Measurements from ENCODE around the gene APBA1.
"Not testable (repeated sequence)": the region's sequence is repeated elsewhere in the genome, so short reads cannot be mapped to it uniquely, and the experiment has no call there.

APBA1 gene

DNA sequence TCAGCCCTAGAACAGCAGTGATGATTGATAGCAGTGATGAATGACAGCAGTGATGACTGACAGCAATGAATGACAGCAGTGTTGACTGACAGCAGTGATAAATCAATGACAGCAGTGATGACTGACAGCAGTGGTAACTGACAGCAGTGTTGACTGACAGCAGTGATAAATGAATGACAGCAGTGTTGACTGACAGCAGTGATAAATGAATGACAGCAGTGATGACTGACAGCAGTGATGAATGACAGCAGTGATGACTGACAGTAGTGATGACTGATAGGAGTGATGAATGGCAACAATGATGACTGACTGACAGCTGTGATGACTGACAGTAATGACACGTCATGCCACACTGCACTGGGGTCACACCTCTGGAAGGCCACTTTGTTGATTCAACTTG lies 240.4 kb downstream of the APBA1 start:
- DNase-seq = no peak

DNA sequence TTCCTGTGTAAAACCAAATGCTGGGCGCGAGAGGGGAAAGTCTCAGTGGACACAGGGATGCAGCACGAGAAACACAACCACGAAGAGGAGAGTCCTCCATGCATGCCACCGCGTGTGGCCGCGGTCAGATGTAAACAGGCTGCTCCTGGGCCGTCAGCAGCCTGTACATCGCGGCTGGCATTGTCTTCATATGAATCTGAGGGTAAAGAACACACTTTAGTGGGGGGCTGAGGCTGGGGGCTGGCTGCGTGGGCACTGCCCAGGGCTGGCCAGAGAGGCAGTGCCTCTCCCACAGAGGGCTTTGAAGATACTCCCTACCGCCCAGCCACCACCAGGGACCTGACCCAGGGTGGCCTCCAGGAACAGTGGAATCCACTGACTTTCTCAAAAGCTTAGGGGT lies 241.0 kb downstream of the APBA1 start:
- no peak for DNase-seq

DNA sequence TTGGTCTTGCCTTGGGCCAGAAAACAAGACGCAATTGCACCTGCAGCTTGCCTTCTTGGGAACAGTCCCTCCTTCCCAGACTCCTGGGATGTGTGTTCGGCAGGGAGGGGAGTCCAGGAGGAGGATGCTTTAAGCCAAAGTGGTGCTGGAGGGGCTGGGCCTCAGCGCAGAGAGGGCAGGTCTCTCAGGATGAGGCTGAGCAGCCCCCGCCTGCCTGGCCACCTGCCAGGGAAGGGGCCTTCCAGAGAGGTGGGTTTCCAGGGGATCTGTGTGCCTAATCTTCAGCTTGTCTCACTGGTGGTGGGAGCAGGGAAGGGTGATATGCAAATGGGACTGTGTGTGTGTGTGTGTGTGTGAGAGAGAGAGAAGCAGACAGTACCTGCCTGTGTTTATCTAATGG lies 242.0 kb downstream of the APBA1 start:
- no peak for DNase-seq

DNA sequence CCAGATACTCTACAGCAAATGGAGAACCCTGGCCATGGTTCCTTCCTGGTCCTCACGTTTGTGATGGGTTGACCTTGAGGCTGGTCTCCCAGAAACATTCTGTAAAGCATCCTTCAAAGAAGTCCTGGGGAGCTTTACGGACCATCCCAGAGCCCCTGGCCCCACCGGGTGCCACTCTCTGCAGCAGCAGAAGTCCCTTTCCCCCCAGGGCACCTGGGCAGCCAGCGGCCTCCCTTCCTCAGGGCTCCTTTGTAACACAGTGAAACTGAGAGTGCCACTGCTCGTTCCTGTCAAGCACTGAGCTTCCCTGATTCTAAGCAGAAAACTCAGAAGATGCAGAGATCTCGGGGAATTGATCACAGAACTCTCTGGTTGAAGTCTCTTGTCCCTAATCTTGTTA lies 242.9 kb downstream of the APBA1 start:
- DNase-seq = no peak

DNA sequence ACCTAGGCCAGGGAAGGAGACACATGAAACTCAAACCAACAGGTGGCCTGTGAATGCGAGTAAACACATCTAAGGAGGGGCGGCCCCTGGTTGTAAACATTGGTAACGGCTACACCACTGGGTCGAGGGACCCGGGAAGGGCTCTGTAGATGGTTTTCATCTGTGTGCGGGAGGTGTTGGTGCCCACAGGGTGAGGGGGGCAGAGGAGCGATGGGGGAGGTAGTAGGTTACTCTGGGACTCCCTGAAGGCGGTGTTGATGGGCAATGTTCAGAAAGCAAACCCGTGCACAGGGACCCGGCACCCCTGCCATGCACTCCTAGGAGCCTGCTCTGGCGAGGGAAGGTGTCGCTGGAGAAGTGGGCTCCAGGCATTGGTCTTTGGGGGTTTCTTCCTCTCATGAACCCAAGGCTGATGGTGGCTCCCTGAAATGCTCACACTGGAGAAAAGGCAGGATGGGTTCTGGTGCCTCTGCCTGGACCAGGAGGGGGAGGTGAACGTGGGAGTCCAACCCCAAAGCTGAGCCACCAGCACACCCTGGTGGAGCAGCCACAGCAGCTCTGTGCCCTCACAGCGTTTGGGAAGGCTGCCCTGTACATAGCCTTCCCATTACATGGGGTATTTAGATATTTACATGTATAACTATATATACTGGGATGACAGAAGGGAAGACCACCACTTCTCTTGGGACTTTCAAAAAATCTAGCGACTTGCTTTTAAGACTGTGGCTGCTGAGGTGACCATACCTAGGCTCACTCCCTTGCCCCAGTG lies 244.0 kb downstream of the APBA1 start:
- no peak for DNase-seq

DNA sequence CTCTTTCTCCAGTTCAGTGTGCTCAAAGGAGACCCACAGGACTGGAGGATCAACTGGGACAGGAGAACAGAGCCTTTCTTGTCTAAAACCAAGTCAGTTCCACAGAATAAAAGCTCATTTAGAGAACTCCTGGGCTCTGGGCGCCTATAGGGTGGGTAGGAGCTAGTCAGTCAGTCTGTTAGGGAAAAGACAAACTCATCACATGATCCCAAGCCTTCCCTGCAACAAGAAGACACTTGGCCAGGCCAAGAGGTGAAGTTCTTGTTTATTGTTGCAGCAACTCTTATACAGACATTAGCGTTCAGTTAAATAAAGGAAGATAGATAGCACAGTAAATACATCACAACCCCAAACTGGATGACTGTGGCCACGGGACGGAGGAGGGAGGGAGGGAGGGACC lies 244.9 kb downstream of the APBA1 start:
- DNase-seq = no peak

DNA sequence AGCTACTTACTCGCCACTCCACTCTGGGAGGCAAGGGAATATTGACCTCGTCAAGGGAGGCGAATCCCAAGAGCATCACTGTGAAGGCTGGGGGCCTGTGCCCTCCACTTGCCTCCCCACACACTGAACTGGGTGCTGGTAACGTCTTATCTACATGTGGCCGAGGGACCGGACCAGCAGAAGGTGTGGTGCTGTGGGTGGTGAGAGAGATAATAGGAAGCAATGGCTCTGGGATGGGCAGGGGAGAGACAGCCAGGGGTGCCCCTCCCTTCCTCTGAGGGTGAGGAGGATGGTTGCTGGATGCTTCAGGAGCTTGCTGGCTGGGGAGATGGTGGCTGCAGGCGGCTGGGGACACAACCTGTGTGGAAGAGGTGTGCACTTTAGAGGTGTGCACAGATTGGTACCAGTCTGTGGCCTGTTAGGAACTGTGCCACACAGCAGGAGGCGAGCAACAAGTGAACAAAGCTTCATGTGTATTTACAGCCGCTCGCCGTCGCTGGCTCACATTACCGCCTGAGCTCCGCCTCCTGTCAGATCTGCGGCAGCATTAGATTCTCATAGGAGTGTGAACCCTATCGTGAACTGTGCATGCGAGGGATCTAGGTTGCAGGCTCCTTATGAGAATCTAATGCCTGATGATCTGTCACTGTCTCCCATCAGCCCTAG lies 246.9 kb downstream of the APBA1 start:
- DNase-seq = no peak

DNA sequence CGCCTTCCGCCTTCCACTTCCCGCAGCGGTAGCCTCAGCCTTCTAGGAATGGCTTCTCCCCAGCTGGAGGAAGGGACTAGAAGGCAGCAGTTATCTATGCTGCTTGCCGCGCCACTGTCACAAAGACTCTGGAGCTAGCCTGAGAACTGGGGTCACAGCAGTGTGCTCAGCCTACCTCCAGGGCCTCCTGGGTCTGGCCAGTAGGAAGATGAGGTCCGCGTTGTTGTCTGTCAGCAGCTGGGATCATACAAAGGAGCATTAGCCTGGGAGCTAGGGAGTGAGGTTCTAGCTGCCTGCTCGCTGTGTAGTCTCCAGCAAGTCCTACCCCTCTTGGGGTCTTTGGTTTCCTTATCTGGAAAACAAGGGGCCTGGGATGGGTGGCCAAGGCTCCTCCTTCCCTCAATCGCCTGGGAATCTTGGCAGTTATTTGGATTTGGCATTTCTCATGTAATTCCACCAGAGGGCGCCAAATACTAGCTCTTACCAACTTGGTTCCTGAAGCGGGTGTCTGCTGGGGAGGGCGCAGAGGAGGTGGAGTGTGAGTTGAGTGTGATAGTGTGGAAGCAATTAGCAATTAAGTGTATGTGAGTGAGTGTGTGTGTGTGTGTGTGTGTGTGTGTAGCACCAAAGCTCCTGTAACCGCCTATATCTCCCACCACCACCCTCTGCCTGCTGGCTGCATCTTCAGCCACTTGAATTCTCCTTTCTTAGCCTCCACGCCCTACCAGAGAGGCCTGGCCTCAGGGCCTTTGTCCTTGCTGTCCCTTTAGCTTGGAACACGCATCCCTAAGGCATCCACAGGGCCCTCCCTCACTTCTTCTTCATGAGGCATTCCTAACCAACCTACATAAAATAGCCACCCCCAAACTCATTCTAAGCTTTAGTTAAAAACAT lies 250.0 kb downstream of the APBA1 start:
- peak; percentile 58 for DNase-seq

DNA sequence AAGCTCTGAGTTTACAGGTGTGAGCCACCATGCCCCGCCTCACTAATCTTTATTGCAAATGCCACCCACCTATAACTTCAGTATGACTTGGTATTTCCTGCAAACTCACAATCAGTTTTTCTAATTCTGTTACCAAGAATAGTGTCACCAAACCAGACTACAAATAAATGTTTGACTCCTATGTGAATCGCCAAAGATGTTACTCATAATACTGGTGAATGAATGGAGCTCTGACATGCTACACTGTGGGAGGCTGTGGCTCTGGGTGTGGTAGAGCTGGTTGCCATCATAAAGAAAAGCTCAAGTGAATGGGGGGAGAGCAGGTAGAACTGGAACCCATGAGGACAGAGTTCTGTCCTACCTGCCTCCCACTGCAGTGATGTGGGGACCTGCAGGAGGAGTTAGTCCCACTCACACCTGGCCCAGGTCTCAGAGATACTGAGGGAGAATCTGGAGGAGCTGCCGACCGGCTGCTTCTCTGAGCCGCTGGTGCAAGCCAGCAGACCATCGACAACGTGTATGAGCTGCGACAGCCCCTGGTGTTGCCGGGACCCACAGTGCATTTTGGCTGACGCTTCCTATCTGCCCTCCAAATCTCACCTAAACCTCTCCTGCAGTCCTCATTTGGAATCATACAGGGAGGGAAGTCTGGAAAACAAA lies 251.4 kb downstream of the APBA1 start:
- no peak for DNase-seq

DNA sequence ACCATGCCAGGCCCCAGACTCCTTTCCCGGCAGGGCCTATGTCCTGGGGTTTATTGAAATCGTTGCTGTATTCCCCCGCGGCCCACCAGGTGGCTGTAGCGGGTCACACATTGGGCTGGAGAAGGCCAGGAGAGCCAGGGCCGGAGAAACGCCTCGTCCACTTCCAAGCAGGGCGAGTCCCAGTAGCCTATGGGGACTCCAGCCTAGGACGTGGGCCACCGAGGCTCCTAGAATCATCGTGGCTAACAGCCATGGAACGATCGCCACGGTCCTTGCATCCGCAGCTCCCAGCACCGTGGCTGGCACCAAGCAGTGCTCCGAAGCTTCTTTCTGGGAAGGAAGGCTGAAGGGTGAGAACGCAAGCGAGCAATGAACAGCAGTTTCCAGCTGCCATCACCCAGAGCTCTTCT lies 259.4 kb downstream of the APBA1 start:
- no peak for DNase-seq

DNA sequence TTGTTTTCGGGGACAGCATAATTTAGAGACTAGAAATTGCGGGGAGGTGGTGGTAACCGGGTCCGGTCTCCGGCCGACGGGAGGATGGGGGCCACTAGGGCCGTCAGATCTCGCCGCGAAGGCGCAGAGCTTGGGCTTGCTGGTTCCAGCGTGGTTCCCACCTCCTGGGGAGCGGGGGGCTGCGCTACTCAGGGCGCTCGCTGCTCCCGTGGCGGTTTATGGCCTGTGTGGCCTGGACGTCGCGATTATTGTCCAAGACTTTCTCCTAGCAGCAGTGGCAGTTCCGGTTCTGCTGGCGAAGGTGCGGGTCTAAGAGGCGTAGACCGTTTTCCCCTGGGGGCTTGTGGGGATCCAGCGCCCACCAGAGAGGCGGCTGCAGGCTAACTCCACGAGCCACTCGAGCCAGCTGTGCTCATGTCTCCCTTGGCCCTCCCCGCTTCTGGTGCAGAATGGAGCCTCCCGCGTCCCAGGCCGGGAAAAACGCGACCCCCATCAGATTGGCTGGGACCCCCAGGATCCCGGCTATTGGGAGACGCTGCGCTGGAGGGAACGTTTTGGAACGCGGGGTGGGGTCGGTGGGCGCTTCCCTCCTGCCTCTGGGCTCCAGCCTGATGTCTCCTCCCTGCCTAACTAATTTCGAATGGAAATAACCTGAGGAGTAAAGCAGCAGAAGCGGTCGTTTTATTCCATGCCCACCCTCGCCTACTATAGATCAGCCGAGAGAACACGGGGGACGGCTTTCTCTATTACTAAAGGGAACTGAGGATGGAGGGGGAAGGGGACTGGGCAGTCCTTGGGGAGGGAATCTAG lies 260.0 kb downstream of the APBA1 start:
- no peak for DNase-seq

DNA sequence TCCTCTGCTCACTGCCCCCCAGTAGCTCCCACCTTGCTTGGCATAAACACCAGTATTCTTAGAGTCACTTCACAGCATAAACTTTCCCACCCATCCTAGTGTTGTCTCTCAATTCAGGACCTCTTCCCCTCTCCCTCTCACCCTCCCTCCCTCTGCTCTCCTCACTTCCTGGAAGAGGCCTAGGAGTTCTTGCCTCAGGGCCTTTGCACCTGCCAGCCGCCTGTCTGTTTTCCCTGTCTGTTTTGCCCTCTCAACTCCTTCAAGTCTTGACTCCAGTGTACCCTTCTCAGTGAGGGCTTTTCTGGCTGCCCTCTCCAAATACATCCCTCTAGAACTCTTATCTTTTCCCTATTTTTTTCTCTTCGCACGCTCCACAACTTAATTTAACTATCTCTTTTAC lies 260.9 kb downstream of the APBA1 start:
- no peak for DNase-seq

DNA sequence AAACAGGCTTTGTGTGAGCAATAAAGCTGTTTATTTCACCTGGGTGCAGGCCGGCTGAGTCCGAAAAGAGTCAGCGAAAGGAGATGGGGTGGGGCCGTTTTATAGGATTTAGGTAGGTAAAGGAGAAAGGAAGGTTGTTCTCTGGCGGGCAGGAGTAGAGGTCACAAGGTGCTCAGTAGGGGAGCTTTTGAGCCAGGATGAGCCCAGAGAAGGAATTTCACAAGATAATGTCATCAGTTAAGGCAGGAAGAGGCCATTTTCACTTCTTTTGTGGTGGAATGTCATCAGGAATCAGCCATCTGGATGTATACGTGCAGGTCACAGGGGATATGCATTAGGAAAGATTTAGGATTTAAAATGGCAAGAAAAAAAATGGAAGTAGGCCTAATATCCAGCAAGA lies 262.2 kb downstream of the APBA1 start:
- not testable (repeated sequence) for DNase-seq

DNA sequence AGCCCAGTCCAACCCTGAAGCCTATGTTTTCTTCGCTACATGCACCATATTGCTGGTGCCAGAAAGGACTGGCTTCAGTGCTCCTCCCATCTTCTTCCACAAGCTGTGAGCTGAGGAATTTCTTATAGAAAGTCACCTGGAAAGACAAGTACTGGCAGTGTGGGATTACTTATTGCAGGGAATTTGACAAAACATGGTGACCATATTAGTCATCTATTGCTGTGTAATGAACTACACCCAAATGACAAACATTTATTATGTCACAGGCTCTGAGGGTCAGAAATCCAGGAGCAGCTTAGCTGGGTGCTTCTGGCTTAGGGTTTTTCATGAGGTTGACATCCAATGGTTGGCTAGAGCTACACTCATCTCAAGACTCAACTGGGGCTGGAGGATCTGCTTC lies 271.7 kb downstream of the APBA1 start:
- DNase-seq = no peak

DNA sequence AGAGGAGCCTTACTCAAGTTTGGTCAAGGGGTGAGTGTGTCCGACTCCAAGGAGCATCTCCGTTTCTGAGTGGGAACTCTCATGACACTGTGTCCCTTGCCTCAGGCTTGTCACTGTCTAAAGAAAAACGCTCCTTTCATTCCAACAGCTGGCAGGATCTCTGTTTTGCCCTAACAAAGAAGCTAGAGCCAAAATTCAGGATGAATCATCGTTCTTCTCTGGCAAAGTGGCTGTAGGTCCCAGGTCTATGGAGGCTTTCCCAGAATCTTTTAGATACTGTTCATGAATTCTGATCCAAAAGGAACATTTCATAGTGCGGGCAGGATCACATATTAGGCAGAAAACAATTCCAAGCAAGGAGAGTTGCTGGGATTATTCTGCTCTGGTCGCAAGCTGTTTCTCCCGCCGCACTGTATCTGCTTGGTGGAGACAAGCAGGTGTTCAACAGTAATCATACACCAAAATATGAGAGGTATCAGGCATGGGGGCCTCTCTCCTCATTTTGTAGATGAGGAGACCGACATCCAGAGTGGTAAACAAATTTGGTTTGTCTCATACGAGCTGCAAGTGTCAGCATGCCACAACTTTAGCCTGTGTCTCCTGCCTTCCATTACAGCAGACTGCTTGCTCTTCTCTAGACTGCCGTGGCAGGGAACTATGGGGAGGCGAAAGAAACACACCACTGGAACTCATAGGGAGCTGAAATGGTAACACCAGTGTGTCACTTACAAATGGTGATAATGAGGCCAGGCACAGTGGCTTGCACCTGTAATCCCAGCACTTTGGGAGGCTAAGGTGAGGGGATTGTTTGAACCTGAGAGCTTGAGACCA lies 274.6 kb downstream of the APBA1 start:
- DNase-seq = no peak

DNA sequence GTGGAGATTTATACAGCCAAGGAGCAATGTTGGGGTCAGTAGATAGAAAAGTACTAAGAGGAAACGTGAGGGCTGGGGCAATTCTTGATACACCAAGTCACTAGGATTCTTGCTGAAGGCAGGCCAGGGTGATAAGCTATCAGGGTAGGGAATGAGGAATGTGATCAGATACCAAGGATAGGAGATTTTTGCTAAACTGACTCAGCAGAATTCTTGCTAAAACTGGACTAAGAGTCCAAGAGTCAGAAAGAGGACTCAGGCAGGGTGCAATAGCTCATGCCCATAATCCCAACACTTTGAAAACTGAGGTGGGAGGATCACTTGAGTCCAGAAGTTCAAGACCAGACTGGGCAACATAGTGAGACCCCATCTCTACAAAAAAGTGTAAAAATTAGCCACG lies 275.4 kb downstream of the APBA1 start:
- no peak for DNase-seq

DNA sequence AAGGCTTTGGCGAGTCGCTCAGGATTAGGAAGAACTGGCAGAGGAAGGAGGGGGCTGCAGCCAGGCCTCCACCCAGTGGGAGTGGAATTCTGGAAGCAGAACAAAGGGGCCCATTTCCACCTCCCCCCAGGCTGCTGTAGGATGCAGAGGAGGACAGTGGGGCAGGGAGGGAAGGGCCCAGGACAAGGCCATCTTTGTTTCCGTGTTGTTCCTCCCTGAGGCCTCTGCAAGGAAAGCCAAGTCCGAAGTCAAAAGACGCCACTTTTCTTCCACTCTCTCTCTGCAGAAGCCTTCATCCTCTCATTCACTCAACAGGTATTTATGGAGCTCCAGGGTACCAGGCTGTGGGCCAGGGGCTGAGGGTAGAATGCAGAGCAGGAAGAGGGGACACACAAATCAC lies 276.5 kb downstream of the APBA1 start:
- no peak for DNase-seq

DNA sequence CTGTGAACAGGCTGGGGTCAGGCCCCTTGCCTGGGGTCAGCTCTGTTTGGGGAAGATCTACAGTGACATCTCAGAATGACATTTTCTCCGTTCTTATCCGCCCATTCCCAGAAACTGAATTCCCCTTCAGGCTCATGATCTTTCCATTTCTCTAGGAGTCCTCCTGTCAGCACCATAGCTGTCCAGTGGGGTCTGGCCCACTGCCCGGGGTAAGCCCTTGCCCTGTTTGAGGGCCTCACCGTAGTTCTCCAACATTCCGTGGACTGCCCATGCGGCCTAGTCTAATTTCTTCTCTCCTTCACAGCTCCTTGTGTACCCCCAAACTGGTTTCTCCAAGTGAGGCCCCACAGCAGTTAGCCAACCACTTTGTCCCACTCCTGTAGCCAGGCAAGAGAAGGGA lies 278.7 kb downstream of the APBA1 start:
- DNase-seq = no peak

DNA sequence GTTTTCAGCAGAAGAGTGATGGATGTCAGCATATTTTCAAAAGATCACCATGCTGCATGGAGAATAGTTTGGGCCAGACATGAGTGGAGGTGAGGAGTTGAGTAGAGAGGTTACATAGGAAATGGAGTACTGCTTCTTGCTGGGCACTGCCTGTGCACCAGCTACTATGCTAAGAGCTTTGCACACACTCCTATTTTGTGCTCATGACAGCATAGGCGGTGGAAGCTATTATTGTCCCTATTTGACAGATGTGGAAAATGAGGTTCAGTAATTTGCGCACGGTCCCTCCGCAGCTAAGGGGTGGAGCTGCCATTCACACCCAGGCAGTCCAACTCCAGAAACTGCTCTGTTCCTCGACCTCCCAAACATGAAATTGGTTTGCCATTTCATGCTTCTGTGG lies 279.3 kb downstream of the APBA1 start:
- DNase-seq = no peak

DNA sequence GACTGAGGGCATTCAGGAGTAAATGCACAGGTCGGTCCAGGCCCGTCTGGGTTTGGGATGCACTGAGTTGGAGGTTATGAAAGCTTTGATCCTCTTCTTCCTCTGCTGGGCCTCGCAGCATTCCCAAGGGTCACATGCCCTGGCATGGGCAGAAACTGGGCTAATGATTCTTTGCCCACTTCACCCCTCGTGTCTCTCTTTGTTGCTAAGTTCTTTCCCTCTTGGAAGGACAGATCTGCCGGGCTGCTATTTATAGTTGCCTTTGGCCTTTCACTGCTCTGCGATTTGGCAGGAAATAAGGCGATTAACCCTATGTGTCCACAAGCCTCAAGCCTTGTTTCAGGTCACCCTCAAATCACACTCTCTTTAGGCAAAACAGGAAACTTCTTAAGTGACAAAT lies 280.2 kb downstream of the APBA1 start:
- DNase-seq = no peak

DNA sequence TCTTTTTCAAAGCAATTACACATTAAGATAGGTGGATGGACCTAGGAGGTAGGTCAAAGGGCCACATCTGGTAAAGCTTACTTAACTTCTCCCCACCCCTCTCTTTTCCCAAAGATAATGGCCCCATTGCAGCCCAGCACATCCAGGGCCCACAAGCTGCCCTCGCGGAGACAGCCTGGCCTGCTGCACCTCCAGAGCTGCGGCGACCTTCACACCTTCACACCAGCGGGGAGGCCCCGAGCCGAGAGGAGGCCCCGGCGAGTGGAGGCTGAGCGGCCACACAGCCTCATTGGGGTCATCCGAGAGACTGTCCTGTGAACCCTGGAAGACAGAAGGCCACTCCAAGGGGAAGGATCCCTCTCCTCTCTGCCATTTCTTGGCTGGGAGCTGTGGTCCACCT lies 280.7 kb downstream of the APBA1 start:
- DNase-seq = no peak

Measured in CD4-positive, alpha-beta T cell treated with Interleukin-10 for 1 hour (primary cell).